ENCODE results near the gene TACC2.
"Not testable (repeated sequence)": the region's sequence is repeated elsewhere in the genome, so short reads cannot be mapped to it uniquely, and the experiment has no call there.

The TACC2 gene

GRCh38 chr10:122102146-122102868 lies 113.3 kb downstream of the TACC2 start:
- no peak overlapping the region for H3K4me3 ChIP-seq (ENCODE audit: low read length)
- no peak for TF ChIP-seq CTCF (conservative IDR thresholded peaks at IDR 0.05; ENCODE audit: low read length)
- no peak for DNase-seq (ENCODE audit: low read depth)

- no peak for DNase-seq (ENCODE audit: low read depth)
- no peak overlapping the region for H3K4me3 ChIP-seq (ENCODE audit: low read length)
- TF ChIP-seq CTCF (conservative IDR thresholded peaks at IDR 0.05; ENCODE audit: low read length) = no peak
Observed at GRCh38 chr10:122102869-122103525, 114.0 kb downstream of the TACC2 start.

GRCh38 chr10:122103592-122103991 lies 114.6 kb downstream of the TACC2 start:
- DNase-seq (ENCODE audit: low read depth) = no peak
- H3K4me3 ChIP-seq (ENCODE audit: low read length) = no peak overlapping the region
- TF ChIP-seq CTCF (conservative IDR thresholded peaks at IDR 0.05; ENCODE audit: low read length) = no peak

- DNase-seq (ENCODE audit: low read depth); H3K4me3 ChIP-seq (ENCODE audit: low read length): not testable (repeated sequence)
Observed at GRCh38 chr10:122108786-122109185, 119.8 kb downstream of the TACC2 start.

- no peak for TF ChIP-seq CTCF (conservative IDR thresholded peaks at IDR 0.05; ENCODE audit: low read length)
- peak overlapping the region; percentile 58 for H3K4me3 ChIP-seq (ENCODE audit: low read length)
- DNase-seq (ENCODE audit: low read depth) = peak; percentile 53
Observed at GRCh38 chr10:122112021-122112616, 123.2 kb downstream of the TACC2 start.

- peak overlapping the region; percentile 71 for H3K4me3 ChIP-seq (ENCODE audit: low read length)
- TF ChIP-seq CTCF (conservative IDR thresholded peaks at IDR 0.05; ENCODE audit: low read length) = peak; percentile 41
- DNase-seq (ENCODE audit: low read depth) = peak; percentile 94
Observed at GRCh38 chr10:122112625-122113160, 123.7 kb downstream of the TACC2 start.

GRCh38 chr10:122113161-122113944 lies 124.4 kb downstream of the TACC2 start:
- H3K4me3 ChIP-seq (ENCODE audit: low read length) = peak overlapping the region; percentile 71
- TF ChIP-seq CTCF (conservative IDR thresholded peaks at IDR 0.05; ENCODE audit: low read length) = peak; percentile 56
- peak; percentile 71 for DNase-seq (ENCODE audit: low read depth)

Measured in AG10803 (cell line).